Activated CD8-positive, alpha-beta T cell treated with anti-CD3 and anti-CD28 coated beads for 36 hours (primary cell): ENCODE data around the gene ATP1A1. TPM values are rescaled to one million over a fixed set of nuclear protein-coding genes. Genes with fewer than 3 reads are reported as not detected.

Experiments used
- ATAC-seq: fragments of 200-7000 bp; cut with Tn5 transposase; one replicate; pipeline ENCODE4 v1.10.0; 2021; ENCODE audit warnings: mild to moderate bottlenecking, moderate library complexity
- CTCF ChIA-PET: fragments of 350-600 bp; sonication (Branson Sonifier 250); formaldehyde crosslinking; loops from one replicate; lab custom pipeline; 2021; ENCODE audit warnings: antibody characterized with exemption; lab: Charles Lee
- POLR2A ChIA-PET: fragments of 350-600 bp; sonication (Branson Sonifier 250); formaldehyde crosslinking; loops from one replicate; lab custom pipeline; 2021; ENCODE audit warnings: antibody characterized with exemption; lab: Charles Lee
- DNase-seq: peaks from one replicate; pipeline ENCODE4 v3.0.0-alpha.2; 2020
- H3K27ac Mint-ChIP-seq: one replicate; pipeline ENCODE4 v1.8.0; 2021; ENCODE audit warnings: mild to moderate bottlenecking, mixed read lengths
- H3K27me3 Mint-ChIP-seq: one replicate; pipeline ENCODE4 v1.8.0; 2021; ENCODE audit warnings: mixed read lengths
- H3K36me3 Mint-ChIP-seq: one replicate; pipeline ENCODE4 v1.8.0; 2021; ENCODE audit warnings: low read depth, mixed read lengths
- H3K4me1 Mint-ChIP-seq: one replicate; pipeline ENCODE4 v1.8.0; 2021; ENCODE audit warnings: low read depth, mixed read lengths
- H3K4me3 Mint-ChIP-seq: one replicate; pipeline ENCODE4 v1.8.0; 2021; ENCODE audit warnings: mild to moderate bottlenecking, moderate library complexity, mixed read lengths
- H3K9me3 Mint-ChIP-seq: one replicate; pipeline ENCODE4 v1.8.0; 2021; ENCODE audit warnings: mixed read lengths
- intact Hi-C: fragments of 100-400 bp; cut with micrococcal nuclease; formaldehyde crosslinking; loops from one replicate; pipeline ENCODE4 v1.10.0; 2022
- total RNA-seq, 2 experiments: library from RNA; stranded (reverse); gene quantifications; one replicate each; pipeline ENCODE4 v1.2.3, GENCODE V29; 2021
- TF ChIP-seq, protein P1 (sequence below): fragments of 200-600 bp; IDR thresholded peaks from one replicate; pipeline ENCODE4 v1.8.0; 2022; ENCODE audit warnings: antibody characterized with exemption, mild to moderate bottlenecking

Gene ATP1A1
- total RNA-seq, 2 experiments from 2014 or later = 201 to 202 TPM

DNA sequence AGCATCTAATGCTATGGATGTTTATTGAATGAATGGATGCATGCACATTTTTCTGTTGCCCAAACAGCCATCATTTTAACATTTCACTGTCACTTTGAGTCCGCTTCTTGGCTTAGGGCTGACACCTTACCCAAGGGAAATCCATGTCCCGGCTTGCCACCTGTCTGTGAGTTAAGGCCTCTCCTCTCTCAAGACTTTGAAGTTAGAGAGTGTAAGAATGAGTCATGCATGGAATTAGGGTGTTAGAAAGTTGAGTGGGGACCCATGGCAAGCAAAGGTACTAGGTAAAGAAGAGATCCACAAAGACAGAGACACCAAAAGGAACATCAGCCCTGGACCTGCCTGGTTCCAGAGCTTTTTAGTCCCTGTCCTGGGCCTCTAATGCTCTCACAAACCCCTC, 35.1 kb downstream of the ATP1A1 start:
- ChIA-PET CTCF (interaction anchor here (1.8 to 3.1 kb wide), 2 partner anchors 10 to 269 kb away, joined by 5 to 10 read pairs; no protein-coding TSS in a partner anchor), POLR2A (interaction anchor here (4.3 kb wide), 1 partner anchor 9 kb away, joined by 20 read pairs; no protein-coding TSS in a partner anchor)
- no peak for DNase-seq
- H3K9me3 Mint-ChIP-seq = no peaks in the 10 kb centered on the region
- intact Hi-C loops = no loop called here
- H3K36me3 Mint-ChIP-seq = peaks cover 34% of the 10 kb centered on the region
- H3K4me1 Mint-ChIP-seq = peaks cover 11% of the 10 kb centered on the region
- no peak for ATAC-seq
- H3K4me3 Mint-ChIP-seq = no peak overlapping the region
- no peaks in the 10 kb centered on the region for H3K27me3 Mint-ChIP-seq
- TF ChIP-seq, protein P1, sequence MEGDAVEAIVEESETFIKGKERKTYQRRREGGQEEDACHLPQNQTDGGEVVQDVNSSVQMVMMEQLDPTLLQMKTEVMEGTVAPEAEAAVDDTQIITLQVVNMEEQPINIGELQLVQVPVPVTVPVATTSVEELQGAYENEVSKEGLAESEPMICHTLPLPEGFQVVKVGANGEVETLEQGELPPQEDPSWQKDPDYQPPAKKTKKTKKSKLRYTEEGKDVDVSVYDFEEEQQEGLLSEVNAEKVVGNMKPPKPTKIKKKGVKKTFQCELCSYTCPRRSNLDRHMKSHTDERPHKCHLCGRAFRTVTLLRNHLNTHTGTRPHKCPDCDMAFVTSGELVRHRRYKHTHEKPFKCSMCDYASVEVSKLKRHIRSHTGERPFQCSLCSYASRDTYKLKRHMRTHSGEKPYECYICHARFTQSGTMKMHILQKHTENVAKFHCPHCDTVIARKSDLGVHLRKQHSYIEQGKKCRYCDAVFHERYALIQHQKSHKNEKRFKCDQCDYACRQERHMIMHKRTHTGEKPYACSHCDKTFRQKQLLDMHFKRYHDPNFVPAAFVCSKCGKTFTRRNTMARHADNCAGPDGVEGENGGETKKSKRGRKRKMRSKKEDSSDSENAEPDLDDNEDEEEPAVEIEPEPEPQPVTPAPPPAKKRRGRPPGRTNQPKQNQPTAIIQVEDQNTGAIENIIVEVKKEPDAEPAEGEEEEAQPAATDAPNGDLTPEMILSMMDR = no peak
- H3K27ac Mint-ChIP-seq = no peak overlapping the region

DNA sequence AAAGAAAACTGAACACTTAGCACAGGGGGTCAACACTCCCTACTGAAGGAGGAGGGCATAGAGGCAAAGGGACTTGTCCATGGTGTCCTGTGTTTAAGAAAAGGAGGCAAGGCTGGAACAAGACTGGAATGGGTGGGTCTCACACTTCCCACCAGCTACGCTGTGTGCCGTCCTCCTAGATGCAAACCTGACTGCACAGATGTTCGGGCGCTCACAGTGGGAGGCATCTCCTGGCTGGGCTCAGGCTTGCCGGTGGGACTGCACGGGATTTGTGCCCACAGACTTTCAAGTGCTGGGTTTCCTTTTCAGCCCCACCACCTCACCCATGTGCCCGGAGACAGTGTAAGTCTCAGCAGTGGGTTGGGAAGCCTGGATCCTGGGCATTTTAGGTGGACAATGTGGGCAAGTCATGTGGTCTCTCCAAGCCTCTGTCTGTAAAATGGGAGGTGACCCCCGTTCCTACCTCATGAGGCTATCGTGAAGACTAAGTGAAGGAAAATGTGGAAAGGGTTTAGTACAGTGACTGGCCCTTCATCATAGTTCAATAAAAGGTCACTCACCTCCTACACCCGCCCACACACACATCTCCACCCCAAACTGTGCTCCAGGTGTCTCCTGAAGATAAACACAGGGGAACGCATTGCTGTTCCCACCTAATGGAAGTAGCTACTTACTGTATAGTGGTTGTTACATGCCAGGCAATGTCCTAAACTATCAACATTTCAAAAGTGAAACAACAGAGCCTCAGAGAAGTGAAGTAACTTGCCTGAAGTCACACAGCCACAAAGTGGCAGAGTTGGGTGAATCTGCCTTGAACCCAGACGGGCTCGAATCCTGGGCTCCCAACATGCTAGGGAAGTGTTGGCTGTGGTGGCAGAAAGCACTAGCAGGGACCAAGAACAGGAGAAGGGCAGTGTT, 36.0 kb downstream of the ATP1A1 start:
- CTCF ChIA-PET = interaction anchor here (3.1 kb wide), 1 partner anchor 270 kb away, joined by 10 read pairs; no protein-coding TSS in a partner anchor
- POLR2A ChIA-PET = interaction anchor here (0.7 to 4.3 kb wide), 2 partner anchors 9 to 33 kb away, joined by 3 to 20 read pairs; no protein-coding TSS in a partner anchor
- Mint-ChIP-seq H3K4me3 (no peak overlapping the region), H3K27ac (peak overlapping the region; percentile 17), H3K9me3 (no peaks in the 10 kb centered on the region), H3K4me1 (peaks cover 17% of the 10 kb centered on the region), H3K27me3 (no peaks in the 10 kb centered on the region), H3K36me3 (peaks cover 32% of the 10 kb centered on the region)
- TF ChIP-seq, protein P1 = no peak
- DNase-seq (no peak), ATAC-seq (no peak)
- intact Hi-C loops = no loop called here

DNA sequence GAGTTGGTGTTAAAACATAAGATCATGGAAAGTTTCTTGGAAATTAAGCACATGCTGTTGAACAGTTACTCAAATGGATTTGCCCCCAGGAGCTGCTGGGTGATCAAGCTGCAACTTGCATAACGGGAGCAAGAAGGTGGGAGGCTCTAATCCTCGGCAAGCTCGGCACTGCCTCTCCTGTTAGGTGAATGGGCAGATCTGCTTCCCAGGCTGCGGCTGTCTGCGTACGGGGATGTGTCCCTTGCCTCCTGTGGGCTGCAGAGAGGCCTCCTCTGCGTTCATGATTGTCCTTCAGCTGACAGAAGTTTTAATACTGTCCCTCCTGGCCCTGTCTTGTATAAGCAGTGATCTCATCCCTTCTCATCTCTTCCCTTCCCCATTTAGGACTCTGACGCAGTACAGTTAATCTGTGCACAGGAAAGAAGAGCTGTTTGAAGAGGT, 36.7 kb downstream of the ATP1A1 start:
- H3K4me3 Mint-ChIP-seq = no peak overlapping the region
- H3K4me1 Mint-ChIP-seq = peaks cover 19% of the 10 kb centered on the region
- H3K36me3 Mint-ChIP-seq = peaks cover 29% of the 10 kb centered on the region
- TF ChIP-seq, protein P1 = no peak
- no peaks in the 10 kb centered on the region for H3K9me3 Mint-ChIP-seq
- H3K27ac Mint-ChIP-seq = peak overlapping the region; percentile 17
- intact Hi-C loops = no loop called here
- no peaks in the 10 kb centered on the region for H3K27me3 Mint-ChIP-seq
- DNase-seq = no peak
- ChIA-PET CTCF (interaction anchor here (1.2 to 3.1 kb wide), 2 partner anchors 9 to 271 kb away, joined by 3 to 10 read pairs; no protein-coding TSS in a partner anchor), POLR2A (interaction anchor here (0.9 to 4.3 kb wide), 2 partner anchors 8 to 9 kb away, joined by 4 to 20 read pairs; no protein-coding TSS in a partner anchor)
- no peak for ATAC-seq

DNA sequence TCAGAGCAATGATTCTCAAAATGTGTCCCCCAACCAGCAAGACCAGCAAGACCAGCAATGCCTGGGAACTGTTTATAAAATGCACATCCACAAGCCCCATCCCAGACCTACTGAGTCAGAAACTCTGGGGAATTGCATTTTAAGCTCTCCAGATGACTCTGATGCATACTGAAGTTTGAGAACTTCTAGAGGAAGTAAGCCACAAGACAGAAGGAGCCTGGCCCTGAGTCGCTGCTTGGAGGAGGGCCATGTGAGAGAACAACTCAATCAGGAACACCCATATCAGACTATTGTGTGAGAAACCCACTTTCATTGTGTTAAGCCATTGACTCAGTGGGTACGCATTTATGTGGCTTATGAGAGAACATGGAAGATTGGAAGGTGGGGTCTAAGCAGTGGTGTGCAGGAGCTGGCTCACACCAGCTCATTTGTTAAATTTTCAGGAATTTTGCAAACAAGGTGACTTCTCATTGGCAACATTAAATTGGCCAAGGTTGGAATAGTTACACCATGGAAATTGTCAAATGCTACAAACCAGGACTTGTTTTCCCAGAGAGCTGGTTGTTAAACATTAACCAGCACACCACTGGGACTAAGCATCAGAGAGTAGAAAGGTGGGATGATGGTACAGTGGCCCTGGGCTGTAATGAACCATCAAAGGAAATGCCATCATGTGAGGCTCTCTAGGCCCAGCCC, 38.9 kb downstream of the ATP1A1 start:
- no peak for DNase-seq
- Mint-ChIP-seq H3K9me3 (no peaks in the 10 kb centered on the region), H3K27me3 (no peaks in the 10 kb centered on the region), H3K36me3 (peaks cover 16% of the 10 kb centered on the region), H3K4me3 (no peak overlapping the region), H3K27ac (no peak overlapping the region), H3K4me1 (peaks cover 34% of the 10 kb centered on the region)
- POLR2A ChIA-PET = interaction anchor here (1.2 to 3.1 kb wide), 3 partner anchors 10 to 13 kb away, joined by 3 to 8 read pairs (median 8); no protein-coding TSS in a partner anchor
- TF ChIP-seq, protein P1 = no peak
- CTCF ChIA-PET = interaction anchor here (0.7 to 1.2 kb wide), 3 partner anchors 9 to 74 kb away, joined by 3 read pairs; no protein-coding TSS in a partner anchor
- intact Hi-C loops = no loop called here
- no peak for ATAC-seq
